NCI-H774 (cell line): ENCODE results near the gene CHRM4.
A peak's percentile ranks its signal among the peaks of the same experiment; 100 is the strongest.

Source experiments
- DNase-seq: peaks from one replicate; lab custom pipeline; 2025; lab: John Stamatoyannopoulos, UW

CHRM4 gene

GRCh38 chr11:46346886-46347636, 44.5 kb downstream of the CHRM4 start, which contains the start of gene DGKZ:
TSS of gene DGKZ (plus strand) at chr11:46347463. CDS start at chr11:46347660, 197 bp downstream.
- DNase-seq = peak; percentile 84

- DNase-seq = no peak
These were observed 45.6 kb downstream of the CHRM4 start for GRCh38 chr11:46345881-46346484.

- no peak for DNase-seq
These were observed 46.4 kb downstream of the CHRM4 start for GRCh38 chr11:46345131-46345597.

GRCh38 chr11:46343520-46343919, 48.1 kb downstream of the CHRM4 start:
- no peak for DNase-seq

DNA sequence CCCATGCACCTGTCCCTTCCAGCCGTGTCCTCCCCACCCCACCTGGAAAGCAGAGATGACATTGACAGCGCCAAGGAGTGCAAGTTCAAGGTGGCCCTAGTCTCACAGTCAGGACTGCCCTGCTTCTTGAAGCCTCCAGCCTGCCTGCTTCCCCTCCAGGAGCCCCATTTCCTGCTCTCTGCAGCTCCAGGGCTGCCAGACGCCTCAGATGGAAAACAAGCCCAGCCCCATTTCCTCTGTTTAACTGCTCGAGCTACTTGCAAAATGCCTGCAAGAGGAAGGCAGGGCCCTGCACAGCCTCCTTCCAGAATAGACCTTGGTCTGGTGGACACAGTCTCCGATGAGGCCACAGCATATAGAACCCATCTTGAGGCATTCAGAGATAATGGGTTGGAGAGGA, 49.3 kb downstream of the CHRM4 start:
- DNase-seq = no peak

DNA sequence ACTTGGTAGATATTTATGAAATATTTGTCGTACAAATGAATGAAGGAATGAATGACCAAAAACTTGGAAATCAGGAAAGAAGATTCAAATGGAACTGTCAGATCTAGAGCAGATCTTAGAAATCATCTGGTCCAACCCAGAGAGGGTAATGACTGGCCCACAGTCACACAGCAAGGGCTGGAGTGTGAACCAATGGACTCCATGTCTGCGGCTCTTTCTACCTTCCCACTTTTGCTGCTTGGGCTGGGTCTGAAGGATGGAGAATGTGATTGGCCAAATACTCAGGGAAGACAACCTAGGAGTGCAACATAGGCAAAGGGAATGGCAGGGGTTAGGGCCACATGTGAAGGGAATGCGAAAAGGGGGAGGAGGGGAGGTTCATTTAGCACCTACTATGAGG, 50.1 kb downstream of the CHRM4 start:
- DNase-seq = no peak

DNA sequence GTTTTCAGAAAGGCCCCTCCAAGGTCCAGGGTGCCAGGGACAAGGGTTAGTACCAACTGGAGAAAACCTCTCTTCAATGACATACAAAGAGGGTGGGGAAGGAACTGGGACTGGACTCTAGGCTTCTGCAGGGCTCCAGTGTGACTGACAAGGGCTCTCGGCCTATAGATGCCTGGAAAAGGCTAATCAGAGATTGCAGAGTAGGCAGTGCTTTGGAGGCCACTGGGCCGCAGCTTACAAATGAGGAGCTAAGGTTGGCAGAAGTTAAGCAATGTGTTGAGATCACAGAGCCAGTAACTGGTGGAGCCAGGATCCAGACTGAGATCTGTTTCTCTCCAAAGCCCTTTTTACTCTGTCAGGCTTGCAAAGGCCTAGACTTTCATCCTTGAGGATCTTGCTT, 51.8 kb downstream of the CHRM4 start:
- DNase-seq = no peak

DNA sequence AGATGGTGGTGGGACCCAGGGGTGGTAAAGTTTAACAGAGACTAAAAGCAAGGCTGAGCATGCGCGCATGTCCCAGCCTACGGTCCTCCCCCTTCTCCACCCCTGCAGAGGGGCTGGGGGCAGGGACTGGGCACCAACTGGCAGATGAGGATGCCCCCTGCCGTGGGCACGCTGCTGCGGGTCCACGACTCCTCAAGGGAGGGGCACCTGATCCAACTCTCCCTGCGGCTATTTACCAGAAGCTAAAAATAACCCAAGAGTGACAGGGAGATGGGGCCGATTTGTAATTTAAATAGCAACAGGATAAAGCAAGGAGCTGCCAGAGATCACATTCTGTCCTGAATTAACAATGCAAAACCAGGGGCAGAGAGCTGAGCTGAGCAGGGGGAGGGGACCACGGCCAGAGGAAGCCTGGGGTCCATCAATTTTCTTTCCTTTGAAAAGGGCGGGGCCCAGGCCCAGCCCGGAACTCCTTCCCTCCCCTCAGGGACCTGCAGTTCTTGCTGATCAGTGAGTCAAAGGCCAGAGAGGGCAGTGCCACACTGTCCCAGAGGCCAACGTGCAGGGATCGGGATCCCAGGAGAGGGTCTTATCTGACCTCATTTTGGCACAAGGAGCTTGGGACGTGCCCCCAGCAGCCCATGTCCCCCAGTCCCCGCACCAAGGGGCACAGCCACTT, 52.4 kb downstream of the CHRM4 start:
- DNase-seq = no peak

DNA sequence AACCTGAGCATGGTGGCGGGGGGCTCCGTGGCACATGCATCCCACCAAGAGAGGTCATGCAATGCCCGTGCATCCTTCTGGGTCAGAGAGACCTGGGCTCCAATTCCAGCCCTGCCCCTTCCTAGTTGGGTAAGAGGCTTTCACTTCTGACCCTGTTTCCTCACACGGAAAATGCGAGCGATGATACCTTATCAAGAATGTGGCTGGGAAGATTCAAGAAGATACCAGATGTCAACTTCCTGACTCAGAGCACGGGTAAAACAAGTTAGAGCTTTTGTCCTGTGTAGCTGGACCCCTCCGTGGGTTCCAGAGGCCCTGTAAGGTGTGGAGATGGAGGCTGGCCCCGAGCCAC, 53.0 kb downstream of the CHRM4 start:
- DNase-seq = no peak

DNA sequence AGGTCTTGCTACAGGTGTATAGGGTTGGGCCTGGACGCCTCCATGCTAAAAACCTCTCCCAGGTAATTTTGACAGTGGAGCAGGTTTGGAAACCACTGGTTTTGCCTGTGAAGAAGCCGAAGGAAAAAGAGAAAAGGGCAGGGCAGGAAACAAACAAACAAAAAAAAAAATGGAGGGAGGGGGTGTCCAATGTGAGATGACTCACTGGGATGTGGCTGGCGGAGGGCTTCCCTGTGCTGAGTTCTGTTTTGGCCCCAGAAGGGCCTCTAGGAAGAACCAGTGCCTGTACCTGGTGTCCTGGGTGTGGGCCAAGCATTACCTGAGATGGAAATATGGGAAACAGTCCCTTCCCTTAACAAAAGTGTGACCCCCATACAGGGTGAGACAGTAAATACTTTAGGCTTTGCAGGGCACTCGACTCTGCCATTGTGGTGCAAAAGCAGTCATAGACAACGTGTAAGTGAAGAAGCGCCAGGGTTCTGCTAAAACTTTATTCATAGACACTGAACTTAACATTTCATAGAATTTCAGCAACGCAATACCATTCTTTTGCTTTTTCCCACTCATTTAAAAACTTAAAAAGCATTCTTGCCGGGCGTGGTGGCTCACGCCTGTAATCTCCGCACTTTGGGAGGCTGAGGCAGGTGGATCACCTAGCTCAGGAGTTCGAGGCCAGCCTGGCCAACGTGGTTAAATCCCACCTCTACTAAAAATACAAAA, 53.8 kb downstream of the CHRM4 start:
- no peak for DNase-seq

GRCh38 chr11:46336563-46337180, 54.9 kb downstream of the CHRM4 start:
- DNase-seq = no peak

- DNase-seq = no peak
These were observed 55.5 kb downstream of the CHRM4 start for GRCh38 chr11:46335890-46336562.

- DNase-seq = no peak
These were observed 56.3 kb downstream of the CHRM4 start for GRCh38 chr11:46335271-46335670.

- no peak for DNase-seq
These were observed 57.4 kb downstream of the CHRM4 start for GRCh38 chr11:46334211-46334610.
